K562 (cell line): ENCODE results near the gene GCDH. TPM values are rescaled to one million over a fixed set of nuclear protein-coding genes. Genes with fewer than 3 reads are reported as not detected.

ENCODE experiments used
- BMI1 ChIP-seq: fragments of 150-350 bp; IDR thresholded peaks from 2 replicates; pipeline ENCODE4 v1.6.1; 2014; ENCODE audit warnings: low read length
- BRD9 ChIP-seq: fragments of 450-650 bp; IDR thresholded peaks from 2 replicates; pipeline ENCODE4 v1.6.1; 2018; ENCODE audit warnings: low read depth; ENCODE audit not compliant: partially characterized antibody
- FOSL1 ChIP-seq: fragments of 200-800 bp; sonication (Bioruptor generic); conservative IDR thresholded peaks from 2 replicates; pipeline ENCODE4 v1.6.1; 2016; ENCODE audit warnings: missing genetic modification characterization, missing compliant biosample characterization
- KAT7 ChIP-seq: sonication (generic); formaldehyde crosslinking; IDR thresholded peaks from 2 replicates; pipeline ENCODE4 v1.8.0; 2022; ENCODE audit warnings: missing genetic modification reagents, mild to moderate bottlenecking, borderline replicate concordance
- KLF10 ChIP-seq: fragments of 250-450 bp; sonication (Bioruptor Pico); IDR thresholded peaks from 2 replicates; pipeline ENCODE4 v1.6.1; 2021; ENCODE audit warnings: matching md5 sums
- MAFK ChIP-seq: IDR thresholded peaks from 2 replicates; pipeline ENCODE4 v1.6.1; 2011; ENCODE audit warnings: low read length, improper control_type of control experiment
- NCOA1 ChIP-seq: fragments of 450-650 bp; IDR thresholded peaks from 2 replicates; pipeline ENCODE4 v1.6.1; 2016; ENCODE audit warnings: low read depth
- NR2F6 ChIP-seq: fragments of 450-650 bp; formaldehyde crosslinking; IDR thresholded peaks from 2 replicates; pipeline ENCODE4 v1.4.0; 2020; ENCODE audit warnings: mild to moderate bottlenecking
- RCOR1 ChIP-seq, 2 experiments: IDR thresholded peaks; 2 replicates each; pipeline ENCODE4 v1.6.1; 2012; ENCODE audit warnings: low read depth in 2 of 2, low read length in 2 of 2, borderline replicate concordance in 1 of 2, improper control_type of control experiment in 1 of 2
- RHOXF2B ChIP-seq: fragments of 250-450 bp; sonication (Bioruptor Pico); conservative IDR thresholded peaks from 2 replicates; pipeline ENCODE4 v1.5.1; 2021
- SMARCB1 ChIP-seq: IDR thresholded peaks from 2 replicates; pipeline ENCODE4 v1.6.1; 2011; ENCODE audit warnings: improper control_type of control experiment, low read depth; ENCODE audit not compliant: insufficient read length
- STAT5A ChIP-seq: IDR thresholded peaks from 2 replicates; pipeline ENCODE4 v1.6.1; 2012; ENCODE audit warnings: low read length, inconsistent platforms, borderline replicate concordance
- TAF1 ChIP-seq: IDR thresholded peaks from 2 replicates; pipeline ENCODE4 v1.6.1; 2011; ENCODE audit warnings: mild to moderate bottlenecking, low read length, moderate library complexity; ENCODE audit not compliant: insufficient read depth, control insufficient read depth, severe bottlenecking; ENCODE audit errors: extremely low read depth
- TSC22D4 ChIP-seq: fragments of 450-650 bp; IDR thresholded peaks from 2 replicates; pipeline ENCODE4 v1.6.1; 2016; ENCODE audit warnings: missing genetic modification characterization, missing biosample characterization, control low read depth
- ZKSCAN1 ChIP-seq: fragments of 150-350 bp; IDR thresholded peaks from 2 replicates; pipeline ENCODE4 v1.6.1; 2016; ENCODE audit warnings: low read depth, low read length
- ZNF121 ChIP-seq: sonication (generic); formaldehyde crosslinking; conservative IDR thresholded peaks from 2 replicates; pipeline ENCODE4 v1.8.0; 2022; ENCODE audit warnings: missing genetic modification reagents
- ZNF408 ChIP-seq: fragments of 250-450 bp; sonication (Bioruptor Pico); IDR thresholded peaks from 2 replicates; pipeline ENCODE4 v1.4.0; 2020; ENCODE audit warnings: low read depth, mild to moderate bottlenecking, moderate library complexity
- ZNF589 ChIP-seq: fragments of 200-800 bp; sonication (Bioruptor generic); IDR thresholded peaks from 2 replicates; pipeline ENCODE4 v1.6.1; 2016; ENCODE audit warnings: low read depth, missing genetic modification characterization, missing compliant biosample characterization
- ZNF780A ChIP-seq: fragments of 250-450 bp; sonication (Bioruptor Pico); IDR thresholded peaks from 2 replicates; pipeline ENCODE4 v1.5.0; 2021; ENCODE audit warnings: mild to moderate bottlenecking
- ZZZ3 ChIP-seq: fragments of 450-650 bp; IDR thresholded peaks from 2 replicates; pipeline ENCODE4 v1.6.1; 2016; ENCODE audit warnings: antibody characterized with exemption, mild to moderate bottlenecking, moderate library complexity
- polyA plus RNA-seq, 8 experiments: library from polyadenylated mRNA; depleted of rRNA in 4 of 8; stranded (reverse) in 5 of 8; unstranded in 3 of 8; fragments of >200 nt; fragmentation: Nextera tagmentation in 2 of 8; fragmentation: Illumina TruSeq in 1 of 8; extraction: Ambion mirVana in 2 of 8; extraction: Trizol in 1 of 8; gene quantifications; 2 replicates each; pipeline versions ENCODE4 v1.2.1 to v1.2.3, GENCODE V29; 2011 to 2014; ENCODE audit warnings: inconsistent platforms in 1 of 8, missing spikeins in 1 of 8
- total RNA-seq, 7 experiments: library from RNA; depleted of rRNA in 6 of 7; stranded (reverse); fragments of >200 nt in 6 of 7; fragmentation: Illumina TruSeq in 2 of 7; extraction: Trizol in 2 of 7; gene quantifications; 2 replicates each; pipeline versions ENCODE4 v1.2.1 to v1.2.3, GENCODE V29; 2011 to 2021; ENCODE audit warnings: low replicate concordance in 1 of 7
- TF ChIP-seq, protein P1 (sequence below): fragments of 250-450 bp; sonication (Bioruptor Pico); IDR thresholded peaks from 2 replicates; pipeline ENCODE4 v1.8.0; 2022; ENCODE audit warnings: inconsistent platforms, mild to moderate bottlenecking, moderate library complexity, borderline replicate concordance
- TF ChIP-seq, protein P2 (sequence below): fragments of 250-450 bp; sonication (Bioruptor Pico); IDR thresholded peaks from 2 replicates; pipeline ENCODE4 v1.5.0; 2021
- TF ChIP-seq, protein P3 (sequence below): fragments of 450-650 bp; IDR thresholded peaks from 2 replicates; pipeline ENCODE4 v1.7.0; 2016; ENCODE audit warnings: borderline replicate concordance
- TF ChIP-seq, protein P4 (sequence below): sonication (generic); formaldehyde crosslinking; IDR thresholded peaks from 2 replicates; pipeline ENCODE4 v1.8.0; 2022; ENCODE audit warnings: mild to moderate bottlenecking, low read depth, missing genetic modification reagents
- TF ChIP-seq, protein P5 (sequence below): fragments of 450-650 bp; IDR thresholded peaks from 2 replicates; pipeline ENCODE4 v1.6.1; 2014; ENCODE audit warnings: low read depth, mild to moderate bottlenecking, moderate library complexity, borderline replicate concordance

Gene GCDH
- total and polyA plus RNA-seq, 9 of the 15 experiments (the other 6 are each of a cell fraction or from before 2014, with no cell fraction given), result 2.9 to 50.8 (median 19.1) TPM

DNA sequence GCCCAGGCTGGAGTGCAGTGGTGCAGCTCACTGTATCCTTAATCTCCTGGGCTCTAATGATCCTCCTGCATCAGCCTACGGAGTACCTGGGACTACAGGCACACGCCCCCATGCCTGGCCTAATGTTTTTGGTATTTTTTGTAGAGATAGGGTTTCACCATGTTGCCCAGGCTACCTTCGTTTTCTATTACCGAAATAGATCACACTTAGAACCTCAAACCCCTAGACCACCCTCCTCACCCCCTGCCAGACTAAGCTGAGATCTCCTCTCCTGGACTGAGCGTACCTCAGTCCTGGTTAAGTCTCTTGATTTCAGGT, 4.3 kb upstream of the GCDH start (continued):
- TF ChIP-seq ZNF589 (peak; percentile 56; the same call in 1 of the 2 replicates), SMARCB1 (peak; percentile 44), FOSL1 (tag) (no peak), ZNF408 (CRISPR knock-in tag) (no peak), ZNF121 (CRISPR knock-in tag) (peak; percentile 78), ZNF780A (CRISPR knock-in tag) (no peak), RCOR1 (IDR thresholded peaks at IDR 0.05; ENCODE audit: borderline replicate concordance in 1 of 2, low read depth in 2 of 2, low read length in 2 of 2) (no peak), KLF10 (CRISPR knock-in tag) (no peak), KAT7 (no peak), ZKSCAN1 (no peak), MAFK (no peak), STAT5A (no peak), ZZZ3 (no peak), RHOXF2B (CRISPR knock-in tag) (no peak), BRD9 (no peak), TSC22D4 (tag) (no peak), NR2F6 (no peak), BMI1 (no peak), NCOA1 (no peak), TAF1 (no peak)
- TF ChIP-seq, protein P1, sequence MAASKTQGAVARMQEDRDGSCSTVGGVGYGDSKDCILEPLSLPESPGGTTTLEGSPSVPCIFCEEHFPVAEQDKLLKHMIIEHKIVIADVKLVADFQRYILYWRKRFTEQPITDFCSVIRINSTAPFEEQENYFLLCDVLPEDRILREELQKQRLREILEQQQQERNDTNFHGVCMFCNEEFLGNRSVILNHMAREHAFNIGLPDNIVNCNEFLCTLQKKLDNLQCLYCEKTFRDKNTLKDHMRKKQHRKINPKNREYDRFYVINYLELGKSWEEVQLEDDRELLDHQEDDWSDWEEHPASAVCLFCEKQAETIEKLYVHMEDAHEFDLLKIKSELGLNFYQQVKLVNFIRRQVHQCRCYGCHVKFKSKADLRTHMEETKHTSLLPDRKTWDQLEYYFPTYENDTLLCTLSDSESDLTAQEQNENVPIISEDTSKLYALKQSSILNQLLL (CRISPR knock-in tag), result no peak
- TF ChIP-seq, protein P2, sequence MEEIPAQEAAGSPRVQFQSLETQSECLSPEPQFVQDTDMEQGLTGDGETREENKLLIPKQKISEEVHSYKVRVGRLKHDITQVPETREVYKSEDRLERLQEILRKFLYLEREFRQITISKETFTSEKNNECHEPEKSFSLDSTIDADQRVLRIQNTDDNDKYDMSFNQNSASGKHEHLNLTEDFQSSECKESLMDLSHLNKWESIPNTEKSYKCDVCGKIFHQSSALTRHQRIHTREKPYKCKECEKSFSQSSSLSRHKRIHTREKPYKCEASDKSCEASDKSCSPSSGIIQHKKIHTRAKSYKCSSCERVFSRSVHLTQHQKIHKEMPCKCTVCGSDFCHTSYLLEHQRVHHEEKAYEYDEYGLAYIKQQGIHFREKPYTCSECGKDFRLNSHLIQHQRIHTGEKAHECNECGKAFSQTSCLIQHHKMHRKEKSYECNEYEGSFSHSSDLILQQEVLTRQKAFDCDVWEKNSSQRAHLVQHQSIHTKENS (CRISPR knock-in tag), result no peak
- TF ChIP-seq, protein P3, sequence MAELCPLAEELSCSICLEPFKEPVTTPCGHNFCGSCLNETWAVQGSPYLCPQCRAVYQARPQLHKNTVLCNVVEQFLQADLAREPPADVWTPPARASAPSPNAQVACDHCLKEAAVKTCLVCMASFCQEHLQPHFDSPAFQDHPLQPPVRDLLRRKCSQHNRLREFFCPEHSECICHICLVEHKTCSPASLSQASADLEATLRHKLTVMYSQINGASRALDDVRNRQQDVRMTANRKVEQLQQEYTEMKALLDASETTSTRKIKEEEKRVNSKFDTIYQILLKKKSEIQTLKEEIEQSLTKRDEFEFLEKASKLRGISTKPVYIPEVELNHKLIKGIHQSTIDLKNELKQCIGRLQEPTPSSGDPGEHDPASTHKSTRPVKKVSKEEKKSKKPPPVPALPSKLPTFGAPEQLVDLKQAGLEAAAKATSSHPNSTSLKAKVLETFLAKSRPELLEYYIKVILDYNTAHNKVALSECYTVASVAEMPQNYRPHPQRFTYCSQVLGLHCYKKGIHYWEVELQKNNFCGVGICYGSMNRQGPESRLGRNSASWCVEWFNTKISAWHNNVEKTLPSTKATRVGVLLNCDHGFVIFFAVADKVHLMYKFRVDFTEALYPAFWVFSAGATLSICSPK, result no peak
- TF ChIP-seq, protein P4, sequence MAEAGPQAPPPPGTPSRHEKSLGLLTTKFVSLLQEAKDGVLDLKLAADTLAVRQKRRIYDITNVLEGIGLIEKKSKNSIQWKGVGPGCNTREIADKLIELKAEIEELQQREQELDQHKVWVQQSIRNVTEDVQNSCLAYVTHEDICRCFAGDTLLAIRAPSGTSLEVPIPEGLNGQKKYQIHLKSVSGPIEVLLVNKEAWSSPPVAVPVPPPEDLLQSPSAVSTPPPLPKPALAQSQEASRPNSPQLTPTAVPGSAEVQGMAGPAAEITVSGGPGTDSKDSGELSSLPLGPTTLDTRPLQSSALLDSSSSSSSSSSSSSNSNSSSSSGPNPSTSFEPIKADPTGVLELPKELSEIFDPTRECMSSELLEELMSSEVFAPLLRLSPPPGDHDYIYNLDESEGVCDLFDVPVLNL, result no peak
- TF ChIP-seq, protein P5, sequence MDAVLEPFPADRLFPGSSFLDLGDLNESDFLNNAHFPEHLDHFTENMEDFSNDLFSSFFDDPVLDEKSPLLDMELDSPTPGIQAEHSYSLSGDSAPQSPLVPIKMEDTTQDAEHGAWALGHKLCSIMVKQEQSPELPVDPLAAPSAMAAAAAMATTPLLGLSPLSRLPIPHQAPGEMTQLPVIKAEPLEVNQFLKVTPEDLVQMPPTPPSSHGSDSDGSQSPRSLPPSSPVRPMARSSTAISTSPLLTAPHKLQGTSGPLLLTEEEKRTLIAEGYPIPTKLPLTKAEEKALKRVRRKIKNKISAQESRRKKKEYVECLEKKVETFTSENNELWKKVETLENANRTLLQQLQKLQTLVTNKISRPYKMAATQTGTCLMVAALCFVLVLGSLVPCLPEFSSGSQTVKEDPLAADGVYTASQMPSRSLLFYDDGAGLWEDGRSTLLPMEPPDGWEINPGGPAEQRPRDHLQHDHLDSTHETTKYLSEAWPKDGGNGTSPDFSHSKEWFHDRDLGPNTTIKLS, result no peak
